K562 (cell line): Measurements from ENCODE around the gene PPP1R14C. TPM values are rescaled to one million over a fixed set of nuclear protein-coding genes. Genes with fewer than 3 reads are reported as not detected.

Experiments
- ARNT ChIP-seq, 2 experiments: fragments of 450-650 bp; IDR thresholded peaks; 2 replicates each; pipeline ENCODE4 v1.6.1; 2016; ENCODE audit warnings: mild to moderate bottlenecking in 1 of 2
- DEAF1 ChIP-seq: fragments of 450-650 bp; formaldehyde crosslinking; IDR thresholded peaks from 2 replicates; pipeline ENCODE4 v1.4.0; 2020; ENCODE audit warnings: mild to moderate bottlenecking, moderate library complexity
- ESRRB ChIP-seq: fragments of 250-450 bp; sonication (Bioruptor Pico); IDR thresholded peaks from 2 replicates; pipeline ENCODE4 v1.5.0; 2020; ENCODE audit warnings: mild to moderate bottlenecking, moderate library complexity, borderline replicate concordance
- FOXM1 ChIP-seq, 2 experiments: fragments of 450-650 bp in 1 of 2; sonication (generic) in 1 of 2; formaldehyde crosslinking in 1 of 2; IDR thresholded peaks; 2 replicates each; pipeline versions ENCODE4 v1.6.1 to v1.9.0; 2017 to 2022; ENCODE audit warnings: low read depth in 2 of 2, mild to moderate bottlenecking in 2 of 2, missing genetic modification reagents in 1 of 2, moderate library complexity in 1 of 2
- HDAC3 ChIP-seq: fragments of 450-650 bp; IDR thresholded peaks from 2 replicates; pipeline ENCODE4 v1.6.1; 2018; ENCODE audit warnings: borderline replicate concordance, mild to moderate bottlenecking, moderate library complexity; ENCODE audit not compliant: partially characterized antibody
- HNRNPH1 ChIP-seq: fragments of 200-400 bp; formaldehyde crosslinking; optimal IDR thresholded peaks from 2 replicates; pipeline ENCODE3; 2017; ENCODE audit warnings: low read depth, mild to moderate bottlenecking, low read length, moderate library complexity
- HNRNPLL ChIP-seq: fragments of 200-400 bp; formaldehyde crosslinking; IDR thresholded peaks from 2 replicates; pipeline ENCODE4 v1.6.1; 2017; ENCODE audit warnings: low read length, low read depth, mild to moderate bottlenecking; ENCODE audit not compliant: poor library complexity, severe bottlenecking
- MBD2 ChIP-seq: sonication (generic); IDR thresholded peaks from 2 replicates; pipeline ENCODE4 v1.6.1; 2016; ENCODE audit warnings: low read depth, borderline replicate concordance
- THRA ChIP-seq: fragments of 450-650 bp; IDR thresholded peaks from 2 replicates; pipeline ENCODE4 v1.6.1; 2017; ENCODE audit warnings: mild to moderate bottlenecking, moderate library complexity
- TOE1 ChIP-seq, 2 experiments: fragments of 450-650 bp in 1 of 2; sonication (generic) in 1 of 2; formaldehyde crosslinking in 1 of 2; IDR thresholded peaks; 2 replicates each; pipeline versions ENCODE4 v1.7.1 to v1.8.0; 2016 to 2022; ENCODE audit warnings: borderline replicate concordance in 2 of 2, mild to moderate bottlenecking in 2 of 2, antibody characterized with exemption in 1 of 2, inconsistent platforms in 1 of 2, low read depth in 1 of 2, missing genetic modification reagents in 1 of 2, moderate library complexity in 1 of 2
- ZBTB9 ChIP-seq: fragments of 450-650 bp; formaldehyde crosslinking; IDR thresholded peaks from 2 replicates; pipeline ENCODE4 v1.4.0; 2020; ENCODE audit warnings: mild to moderate bottlenecking, moderate library complexity
- ZNF174 ChIP-seq: fragments of 250-450 bp; sonication (Bioruptor Pico); IDR thresholded peaks from 2 replicates; pipeline ENCODE4 v1.4.0; 2020; ENCODE audit warnings: mild to moderate bottlenecking
- ZNF175 ChIP-seq: fragments of 200-800 bp; sonication (Bioruptor generic); IDR thresholded peaks from 2 replicates; pipeline ENCODE4 v1.6.1; 2016; ENCODE audit warnings: low read depth, mild to moderate bottlenecking, missing genetic modification characterization, missing compliant biosample characterization
- ZNF354B ChIP-seq: fragments of 250-450 bp; sonication (Bioruptor Pico); IDR thresholded peaks from 2 replicates; pipeline ENCODE4 v1.4.0; 2020
- polyA plus RNA-seq, 8 experiments: library from polyadenylated mRNA; depleted of rRNA in 4 of 8; stranded (reverse) in 5 of 8; unstranded in 3 of 8; fragments of >200 nt; fragmentation: Nextera tagmentation in 2 of 8; fragmentation: Illumina TruSeq in 1 of 8; extraction: Ambion mirVana in 2 of 8; extraction: Trizol in 1 of 8; gene quantifications; 2 replicates each; pipeline versions ENCODE4 v1.2.1 to v1.2.3, GENCODE V29; 2011 to 2014; ENCODE audit warnings: inconsistent platforms in 1 of 8, missing spikeins in 1 of 8
- total RNA-seq, 7 experiments: library from RNA; depleted of rRNA in 6 of 7; stranded (reverse); fragments of >200 nt in 6 of 7; fragmentation: Illumina TruSeq in 2 of 7; extraction: Trizol in 2 of 7; gene quantifications; 2 replicates each; pipeline versions ENCODE4 v1.2.1 to v1.2.3, GENCODE V29; 2011 to 2021; ENCODE audit warnings: low replicate concordance in 1 of 7
- TF ChIP-seq, protein P1 (sequence below): fragments of 450-650 bp; formaldehyde crosslinking; IDR thresholded peaks from 2 replicates; pipeline ENCODE4 v1.4.0; 2022; ENCODE audit warnings: missing genetic modification characterization
- TF ChIP-seq, protein P2 (sequence below), 2 experiments: fragments of 450-650 bp; conservative IDR thresholded peaks; 2 replicates each; pipeline ENCODE4 v1.6.1; 2017; ENCODE audit warnings: mild to moderate bottlenecking in 2 of 2, moderate library complexity in 2 of 2

Gene PPP1R14C
- total and polyA plus RNA-seq, 9 of the 15 experiments (the other 6 are each of a cell fraction or from before 2014, with no cell fraction given), result 4.5 to 16.6 (median 11.9) TPM

DNA sequence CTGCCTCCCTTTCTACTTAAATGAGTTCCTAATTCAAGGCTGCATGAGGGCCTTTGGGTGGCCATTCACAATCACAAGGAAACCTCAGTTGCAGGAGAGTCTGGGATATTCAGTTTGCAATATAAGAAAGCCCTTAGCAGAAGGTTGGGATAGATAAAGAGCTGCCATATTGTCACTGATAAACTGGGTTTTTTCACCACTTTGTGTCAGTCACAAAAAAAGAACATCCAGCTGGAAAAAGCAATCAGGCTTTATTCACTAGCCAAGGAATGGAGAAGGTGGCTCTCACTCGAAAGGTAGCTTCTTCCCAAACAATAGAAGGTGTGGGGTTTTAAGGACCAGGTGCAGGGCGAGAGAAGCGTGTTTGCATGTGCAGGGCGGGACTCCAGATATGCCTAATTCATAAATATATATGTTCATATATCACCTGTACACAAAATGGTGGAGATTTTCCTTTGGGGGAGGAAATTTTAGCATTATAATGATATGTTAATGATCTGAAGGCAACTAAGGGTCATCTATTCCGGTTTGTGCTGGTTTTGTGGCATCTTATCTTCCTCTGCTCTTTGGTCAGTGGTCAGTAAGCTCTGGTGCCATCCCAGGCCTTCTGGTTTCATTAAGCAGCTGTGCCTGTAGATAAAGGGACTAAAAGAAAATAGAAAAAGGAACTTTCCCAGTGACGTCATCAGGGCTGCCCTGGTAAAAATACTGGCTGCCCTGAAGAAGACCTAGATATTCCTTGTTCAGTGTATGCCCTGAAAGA lies 128.8 kb downstream of the PPP1R14C start (continued):
- TF ChIP-seq DEAF1 (CRISPR knock-in tag) (peak; percentile 38; the same call in 1 of the 2 replicates), ZNF174 (CRISPR knock-in tag) (no peak; the same call in 1 of the 2 replicates), ZNF175 (peak; percentile 97), TOE1 (IDR thresholded peaks at IDR 0.05; ENCODE audit: borderline replicate concordance) (peak; percentile 26; the same call in 1 of the 2 replicates), TOE1 (CRISPR knock-in tag; IDR thresholded peaks at IDR 0.05; ENCODE audit: borderline replicate concordance, low read depth) (no peak), ZNF354B (CRISPR knock-in tag) (peak; percentile 1; the same call in 1 of the 2 replicates), HNRNPLL (no peak), HDAC3 (peak; percentile 95), ARNT (IDR thresholded peaks at IDR 0.05) (peak; percentile 52 to 72; a peak in 3 of 4 replicates), HNRNPH1 (no peak), THRA (no peak), ESRRB (CRISPR knock-in tag) (no peak), MBD2 (peak; percentile 88), ZBTB9 (CRISPR knock-in tag) (peak; percentile 53; the same call in 1 of the 2 replicates), FOXM1 (IDR thresholded peaks at IDR 0.05; ENCODE audit: low read depth) (peak; percentile 95), FOXM1 (CRISPR knock-in tag; IDR thresholded peaks at IDR 0.05; ENCODE audit: low read depth) (no peak)
- TF ChIP-seq, protein P1, sequence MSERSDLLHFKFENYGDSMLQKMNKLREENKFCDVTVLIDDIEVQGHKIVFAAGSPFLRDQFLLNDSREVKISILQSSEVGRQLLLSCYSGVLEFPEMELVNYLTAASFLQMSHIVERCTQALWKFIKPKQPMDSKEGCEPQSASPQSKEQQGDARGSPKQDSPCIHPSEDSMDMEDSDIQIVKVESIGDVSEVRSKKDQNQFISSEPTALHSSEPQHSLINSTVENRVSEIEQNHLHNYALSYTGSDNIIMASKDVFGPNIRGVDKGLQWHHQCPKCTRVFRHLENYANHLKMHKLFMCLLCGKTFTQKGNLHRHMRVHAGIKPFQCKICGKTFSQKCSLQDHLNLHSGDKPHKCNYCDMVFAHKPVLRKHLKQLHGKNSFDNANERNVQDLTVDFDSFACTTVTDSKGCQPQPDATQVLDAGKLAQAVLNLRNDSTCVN (CRISPR knock-in tag), result no peak
- TF ChIP-seq, protein P2, sequence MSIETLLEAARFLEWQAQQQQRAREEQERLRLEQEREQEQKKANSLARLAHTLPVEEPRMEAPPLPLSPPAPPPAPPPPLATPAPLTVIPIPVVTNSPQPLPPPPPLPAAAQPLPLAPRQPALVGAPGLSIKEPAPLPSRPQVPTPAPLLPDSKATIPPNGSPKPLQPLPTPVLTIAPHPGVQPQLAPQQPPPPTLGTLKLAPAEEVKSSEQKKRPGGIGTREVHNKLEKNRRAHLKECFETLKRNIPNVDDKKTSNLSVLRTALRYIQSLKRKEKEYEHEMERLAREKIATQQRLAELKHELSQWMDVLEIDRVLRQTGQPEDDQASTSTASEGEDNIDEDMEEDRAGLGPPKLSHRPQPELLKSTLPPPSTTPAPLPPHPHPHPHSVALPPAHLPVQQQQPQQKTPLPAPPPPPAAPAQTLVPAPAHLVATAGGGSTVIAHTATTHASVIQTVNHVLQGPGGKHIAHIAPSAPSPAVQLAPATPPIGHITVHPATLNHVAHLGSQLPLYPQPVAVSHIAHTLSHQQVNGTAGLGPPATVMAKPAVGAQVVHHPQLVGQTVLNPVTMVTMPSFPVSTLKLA (conservative IDR thresholded peaks at IDR 0.05), result peak; percentile 44 to 67
